ENCODE measurements around the gene LTBR.

LTBR gene

DNA sequence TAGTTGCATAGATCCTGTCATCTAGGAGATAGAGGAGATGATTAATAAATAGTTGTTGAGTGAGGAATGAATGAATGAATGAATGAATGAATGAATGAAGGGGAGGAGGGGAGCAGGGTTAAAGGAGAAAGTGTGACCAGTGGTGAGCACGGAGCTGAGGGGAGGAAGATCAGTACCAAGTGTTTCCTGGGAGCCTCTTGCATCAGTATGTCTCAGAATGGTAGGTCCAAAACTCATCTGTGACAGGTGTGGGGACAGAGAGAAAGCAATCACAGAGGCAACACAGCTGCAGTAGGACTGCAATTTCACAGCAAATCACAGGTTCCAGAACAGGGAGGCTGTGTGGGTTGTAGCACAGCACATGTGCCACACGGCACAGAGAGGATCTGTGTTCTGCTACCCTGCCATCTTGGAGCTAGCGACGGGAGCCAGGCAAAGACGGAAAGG, 27.6 kb upstream of the LTBR start:
- TF ChIP-seq REST (IDR thresholded peaks at IDR 0.05; ENCODE audit: insufficient read depth in 1 of 2, low read depth in 2 of 2, low read length in 2 of 2) (no peak), TAF1 (IDR thresholded peaks at IDR 0.05; ENCODE audit: borderline replicate concordance, insufficient read depth, low read length) (no peak), FOXP2 (optimal IDR thresholded peaks at IDR 0.05; ENCODE audit: borderline replicate concordance, extremely low read depth, extremely low read length, insufficient read depth) (no peak), POLR2AphosphoS5 (IDR thresholded peaks at IDR 0.05; ENCODE audit: low read depth, low read length) (no peak), SIN3A (IDR thresholded peaks at IDR 0.05; ENCODE audit: borderline replicate concordance, insufficient read depth, low read length) (no peak)

DNA sequence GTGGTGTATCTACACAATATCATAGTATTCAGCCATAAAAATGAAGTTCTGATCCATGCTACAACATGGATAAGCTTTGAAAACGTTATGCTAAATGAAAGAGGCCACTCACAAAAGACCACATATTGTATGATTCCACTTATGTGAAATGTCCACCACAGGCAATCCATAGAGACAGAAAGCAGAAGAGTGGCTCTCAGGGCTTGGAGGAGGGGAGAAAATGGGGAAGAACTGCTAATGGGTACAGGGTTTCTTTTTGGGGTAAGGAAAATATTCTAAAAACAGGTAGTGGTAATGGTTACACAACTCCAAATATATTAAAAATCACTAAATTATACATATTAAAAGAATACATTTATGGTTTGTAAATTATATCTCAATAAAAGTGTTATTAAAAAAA, 25.1 kb upstream of the LTBR start:
- TF ChIP-seq TAF1 (IDR thresholded peaks at IDR 0.05; ENCODE audit: borderline replicate concordance, insufficient read depth, low read length) (no peak), FOXP2 (optimal IDR thresholded peaks at IDR 0.05; ENCODE audit: borderline replicate concordance, extremely low read depth, extremely low read length, insufficient read depth) (no peak), SIN3A (IDR thresholded peaks at IDR 0.05; ENCODE audit: borderline replicate concordance, insufficient read depth, low read length) (no peak), POLR2AphosphoS5 (IDR thresholded peaks at IDR 0.05; ENCODE audit: low read depth, low read length) (no peak)

- no peak for TF ChIP-seq FOXP2 (optimal IDR thresholded peaks at IDR 0.05; ENCODE audit: borderline replicate concordance, extremely low read depth, extremely low read length, insufficient read depth)
- TF ChIP-seq POLR2AphosphoS5 (IDR thresholded peaks at IDR 0.05; ENCODE audit: low read depth, low read length), result no peak
- no peak for TF ChIP-seq REST (IDR thresholded peaks at IDR 0.05; ENCODE audit: insufficient read depth in 1 of 2, low read depth in 2 of 2, low read length in 2 of 2)
- TF ChIP-seq SIN3A (IDR thresholded peaks at IDR 0.05; ENCODE audit: borderline replicate concordance, insufficient read depth, low read length), result no peak
- TF ChIP-seq TAF1 (IDR thresholded peaks at IDR 0.05; ENCODE audit: borderline replicate concordance, insufficient read depth, low read length), result no peak
Observed at GRCh38 chr12:6360080-6360571, 23.8 kb upstream of the LTBR start.

DNA sequence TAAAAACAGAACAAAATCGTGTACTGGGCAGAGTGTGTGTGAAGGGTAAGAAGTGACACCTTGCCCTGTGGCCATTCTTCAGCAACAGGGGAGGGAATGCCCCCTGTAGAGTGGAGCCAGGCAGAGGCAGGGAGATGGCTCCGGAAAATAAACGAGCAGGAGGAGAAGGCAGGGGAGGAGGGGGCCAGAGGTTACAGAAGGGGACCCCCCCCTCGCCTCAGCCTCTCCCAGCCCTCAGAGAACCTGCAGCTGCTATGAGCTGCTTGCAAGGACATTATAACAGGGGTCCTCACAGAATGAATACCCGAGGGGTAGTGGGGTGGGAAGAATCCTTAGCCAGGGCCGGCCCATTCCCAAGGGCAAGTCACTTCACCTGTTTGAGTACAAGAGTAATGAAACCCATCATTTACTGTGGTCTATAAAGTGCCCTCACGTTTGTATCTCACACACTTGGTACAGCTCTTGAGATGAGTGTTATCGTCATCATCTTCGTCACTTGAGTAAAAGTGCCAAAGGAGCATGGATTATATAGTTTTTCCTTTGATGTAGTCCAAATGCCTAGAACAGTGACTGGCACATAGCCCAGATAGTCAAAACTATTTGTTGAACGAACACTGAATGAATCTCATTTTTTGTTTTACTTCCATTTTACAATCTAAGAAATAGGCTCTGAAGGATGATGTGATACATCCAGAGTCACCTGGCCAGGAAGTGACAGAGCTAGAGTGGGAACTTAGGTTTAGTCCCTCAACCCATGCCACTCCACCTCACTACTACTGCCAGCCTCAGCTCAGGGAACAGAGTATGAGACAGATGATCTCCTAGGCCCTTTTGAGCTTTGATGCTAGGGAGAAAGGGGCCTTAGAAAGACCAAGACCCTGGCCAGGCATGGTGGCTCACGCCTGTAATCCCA, 23.1 kb upstream of the LTBR start:
- TF ChIP-seq SIN3A (IDR thresholded peaks at IDR 0.05; ENCODE audit: borderline replicate concordance, insufficient read depth, low read length) (no peak), FOXP2 (optimal IDR thresholded peaks at IDR 0.05; ENCODE audit: borderline replicate concordance, extremely low read depth, extremely low read length, insufficient read depth) (no peak), REST (IDR thresholded peaks at IDR 0.05; ENCODE audit: insufficient read depth in 1 of 2, low read depth in 2 of 2, low read length in 2 of 2) (no peak), POLR2AphosphoS5 (IDR thresholded peaks at IDR 0.05; ENCODE audit: low read depth, low read length) (no peak), TAF1 (IDR thresholded peaks at IDR 0.05; ENCODE audit: borderline replicate concordance, insufficient read depth, low read length) (no peak)

GRCh38 chr12:6361834-6362233, 22.1 kb upstream of the LTBR start:
- no peak for TF ChIP-seq SIN3A (IDR thresholded peaks at IDR 0.05; ENCODE audit: borderline replicate concordance, insufficient read depth, low read length)
- TF ChIP-seq REST (IDR thresholded peaks at IDR 0.05; ENCODE audit: insufficient read depth in 1 of 2, low read depth in 2 of 2, low read length in 2 of 2), result no peak
- TF ChIP-seq TAF1 (IDR thresholded peaks at IDR 0.05; ENCODE audit: borderline replicate concordance, insufficient read depth, low read length), result no peak
- TF ChIP-seq POLR2AphosphoS5 (IDR thresholded peaks at IDR 0.05; ENCODE audit: low read depth, low read length), result no peak
- TF ChIP-seq FOXP2 (optimal IDR thresholded peaks at IDR 0.05; ENCODE audit: borderline replicate concordance, extremely low read depth, extremely low read length, insufficient read depth), result no peak

Data from PFSK-1 (cell line).